ENCODE data around the gene AIMP2. TPM values are rescaled to one million over a fixed set of nuclear protein-coding genes. Genes with fewer than 3 reads are reported as not detected.

Gene AIMP2
- total RNA-seq, 1 donor from 2014 or later = 73.4 TPM

Other genes with a start within 250 kb of the AIMP2 start
- 40.1 and 42.1 TPM in 2 replicates for gene RNF216, start 227.6 kb upstream of the AIMP2 start, total RNA-seq
- not detected in 2 replicates for gene OCM, start 128.5 kb upstream of the AIMP2 start, total RNA-seq
- 102 and 112 TPM in 2 replicates for gene CCZ1, start 110.5 kb upstream of the AIMP2 start, total RNA-seq
- 0.30 and 0.59 TPM in 2 replicates for gene RSPH10B, start 38.6 kb upstream of the AIMP2 start, total RNA-seq
- 21.2 and 21.5 TPM in 2 replicates for gene PMS2, start 223 bp upstream of the AIMP2 start, total RNA-seq
- 0.25 and 0.27 TPM in 2 replicates for gene ANKRD61, start 22.1 kb downstream of the AIMP2 start, total RNA-seq
- 119 and 123 TPM in 2 replicates for gene EIF2AK1, start 49.9 kb downstream of the AIMP2 start, total RNA-seq
- gene USP42, start 95.7 kb downstream of the AIMP2 start, total RNA-seq = 13.0 and 13.9 TPM in 2 replicates

Measured in activated T-helper 2 cell treated with anti-CD3 and anti-CD28 coated beads, Interferon-gamma antibody, Interleukin-2, Interleukin-4, amounts not matched to agents 10 μg/mL and 5 μg/mL and 100 μg/mL, durations not matched to agents 14 hours and 24 hours and 36 hours (primary cell).